NCI-H187 treated with DMSO at 0.1 percent for 48 hours (cell line): ENCODE data around the gene S100A3.

Experiments
- DNase-seq: peaks from one replicate; lab custom pipeline; 2025; lab: John Stamatoyannopoulos, UW

S100A3 gene

GRCh38 chr1:153547560-153548551 lies 1.2 kb downstream of the S100A3 start:
- no peak for DNase-seq

GRCh38 chr1:153546796-153547559 lies 2.1 kb downstream of the S100A3 start:
- peak; percentile 79 for DNase-seq

GRCh38 chr1:153546371-153546770 lies 2.7 kb downstream of the S100A3 start:
- DNase-seq: no peak

GRCh38 chr1:153545067-153546055 lies 3.7 kb downstream of the S100A3 start, which contains the start of gene S100A4:
S100A4 (minus strand) TSS chr1:153545806; CDS start chr1:153544794, 1,012 bp downstream.
- DNase-seq: peak; percentile 89

- DNase-seq: no peak
Measured at GRCh38 chr1:153544453-153545066, 4.5 kb downstream of the S100A3 start.

- DNase-seq: no peak
Measured at GRCh38 chr1:153543736-153544135, 5.3 kb downstream of the S100A3 start.

GRCh38 chr1:153542956-153543711 lies 5.9 kb downstream of the S100A3 start:
- DNase-seq: no peak

GRCh38 chr1:153541641-153542590 lies 7.1 kb downstream of the S100A3 start:
- no peak for DNase-seq

- no peak for DNase-seq
Measured at GRCh38 chr1:153540394-153541361, 8.4 kb downstream of the S100A3 start, which contains the start of gene S100A5. S100A5 (minus strand) TSS chr1:153540934; CDS start chr1:153540191, 743 bp downstream.

GRCh38 chr1:153539395-153540093 lies 9.5 kb downstream of the S100A3 start:
- no peak for DNase-seq

GRCh38 chr1:153538315-153538821 lies 10.7 kb downstream of the S100A3 start:
- peak; percentile 33 for DNase-seq

GRCh38 chr1:153537376-153537730 lies 11.7 kb downstream of the S100A3 start:
- no peak for DNase-seq

GRCh38 chr1:153536671-153537375 lies 12.2 kb downstream of the S100A3 start:
- DNase-seq: no peak

GRCh38 chr1:153536012-153536670 lies 12.9 kb downstream of the S100A3 start:
- no peak for DNase-seq

- no peak for DNase-seq
Measured at GRCh38 chr1:153535242-153536011, 13.6 kb downstream of the S100A3 start, which contains the start of gene S100A6. S100A6 (minus strand) TSS chr1:153535991; CDS start chr1:153535339, 652 bp downstream.
